Epithelial cell of umbilical artery (primary cell): ENCODE results near the gene TMEM127. TPM values are rescaled to one million over a fixed set of nuclear protein-coding genes. Genes with fewer than 3 reads are reported as not detected.

Experiments
- total RNA-seq: library from RNA; depleted of rRNA; stranded (reverse); fragments of >200 nt; gene quantifications from 2 replicates; pipeline ENCODE4 v1.2.3, GENCODE V29; 2014

Gene TMEM127
- 10.1 and 15.8 TPM in 2 replicates for total RNA-seq

GRCh38 chr2:96265840-96266679 is at the start of gene TMEM127, which contains the start of gene CIAO1:
Gene TMEM127 (minus strand): TSS chr2:96265997. CDS start chr2:96265381, 616 bp downstream.
Gene CIAO1 (plus strand): TSS chr2:96266225. CDS start chr2:96266351, 126 bp downstream.

GRCh38 chr2:96305091-96305978 is 39.5 kb upstream of the TMEM127 start, which contains the start of gene SNRNP200:
Gene SNRNP200 (minus strand): TSS chr2:96305546. CDS start chr2:96305437, 109 bp downstream.

GRCh38 chr2:96208143-96209010 is 57.4 kb downstream of the TMEM127 start, which contains the start of gene STARD7:
Gene STARD7 (minus strand): TSS chr2:96208827. CDS start chr2:96208434, 393 bp downstream.

Other genes with a start within 250 kb of the TMEM127 start
- gene GPAT2, start 231.1 kb downstream of the TMEM127 start, total RNA-seq: 8.8 and 10.3 TPM in 2 replicates
- gene ADRA2B, start 149.4 kb downstream of the TMEM127 start, total RNA-seq: not detected in 2 replicates
- not detected in 2 replicates for gene ASTL, start 127.5 kb downstream of the TMEM127 start, total RNA-seq
- gene DUSP2, start 120.6 kb downstream of the TMEM127 start, total RNA-seq: 0.61 and 0.65 TPM in 2 replicates
- gene STARD7, start 57.2 kb downstream of the TMEM127 start, total RNA-seq: 142 and 196 TPM in 2 replicates
- gene CIAO1, start 228 bp upstream of the TMEM127 start, total RNA-seq: 116 and 119 TPM in 2 replicates
- gene SNRNP200, start 39.5 kb upstream of the TMEM127 start, total RNA-seq: 38.1 and 46.1 TPM in 2 replicates
- gene ITPRIPL1, start 59.3 kb upstream of the TMEM127 start, total RNA-seq: 1.6 and 3.0 TPM in 2 replicates
- 15.2 and 17.5 TPM in 2 replicates for gene NCAPH, start 69.8 kb upstream of the TMEM127 start, total RNA-seq
- gene NEURL3, start 239.4 kb upstream of the TMEM127 start, total RNA-seq: 0.15 TPM in 1 of 2 replicates, not detected in the other